Endothelial cell of umbilical vein (primary cell): ENCODE data around the gene CUL5. TPM values are rescaled to one million over a fixed set of nuclear protein-coding genes. Genes with fewer than 3 reads are reported as not detected.
A peak's percentile ranks its signal among the peaks of the same experiment; 100 is the strongest.

ENCODE experiments used
- BruUV-seq: library from RNA; stranded (reverse); fragments of 400-500 nt; replicated peaks from 2 replicates; lab custom pipeline; 2021; lab: Mats Ljungman, UMichigan
- CTCF ChIA-PET: fragments of 300-600, 350-600 bp; sonication (Branson Sonifier 250); formaldehyde crosslinking; loops from one replicate; lab custom pipeline; 2021; ENCODE audit warnings: antibody characterized with exemption, inconsistent platforms; lab: Charles Lee
- POLR2A ChIA-PET: fragments of 300-600, 350-600 bp; sonication (Branson Sonifier 250); formaldehyde crosslinking; loops from one replicate; lab custom pipeline; 2021; ENCODE audit warnings: antibody characterized with exemption, inconsistent platforms; lab: Charles Lee
- DNase-seq: peaks from one replicate; pipeline ENCODE4 v3.0.0-alpha.2; 2011; ENCODE audit warnings: low read depth, low spot score
- FAIRE-seq: peaks from 2 replicates; lab custom pipeline; 2011; peaks lifted over from hg19 to GRCh38; lab: Jason Lieb, UNC
- H2AFZ ChIP-seq: 2 replicates; pipeline ENCODE4 v1.6.0; 2012; ENCODE audit warnings: low read depth, low read length, control low read depth, inconsistent platforms
- H3K27ac ChIP-seq: 2 replicates; pipeline ENCODE4 v1.5.1; 2011; ENCODE audit warnings: low read depth, mild to moderate bottlenecking, control low read depth, low read length, moderate library complexity; ENCODE audit not compliant: insufficient read depth
- H3K27me3 ChIP-seq, 2 experiments: 2 replicates each; pipeline versions ENCODE4 v1.6.0 to v1.6.1; 2011; ENCODE audit warnings: low read length in 2 of 2, mixed read lengths in 1 of 2; ENCODE audit not compliant: control insufficient read depth in 2 of 2, insufficient read depth in 2 of 2
- H3K36me3 ChIP-seq, 2 experiments: 2 replicates in 1 of 2; 3 replicates in 1 of 2; pipeline ENCODE4 v1.5.1; 2011; ENCODE audit warnings: low read length in 2 of 2, mild to moderate bottlenecking in 1 of 2, moderate library complexity in 1 of 2; ENCODE audit not compliant: control insufficient read depth in 2 of 2, insufficient read depth in 2 of 2; ENCODE audit errors: extremely low read depth in 1 of 2
- H3K4me1 ChIP-seq: 3 replicates; pipeline ENCODE4 v1.5.1; 2011; ENCODE audit warnings: mild to moderate bottlenecking, low read length; ENCODE audit not compliant: control insufficient read depth, insufficient read depth; ENCODE audit errors: extremely low read depth
- H3K4me2 ChIP-seq: 2 replicates; pipeline ENCODE4 v1.6.1; 2011; ENCODE audit warnings: low read length, control low read depth, mixed read lengths; ENCODE audit not compliant: insufficient read depth
- H3K4me3 ChIP-seq, 3 experiments: fragments of 200-600 bp in 1 of 3; sonication (generic), shearing (Covaris generic) in 1 of 3; replicated peaks in 1 of 3; 2 replicates each; pipeline ENCODE4 v1.5.1; 2011 to 2016; ENCODE audit warnings: control low read depth in 3 of 3, low read length in 3 of 3, mild to moderate bottlenecking in 2 of 3, inconsistent platforms in 1 of 3, low read depth in 1 of 3, moderate library complexity in 1 of 3; ENCODE audit not compliant: insufficient read depth in 1 of 3
- H3K79me2 ChIP-seq: 2 replicates; pipeline ENCODE4 v1.6.0; 2012; ENCODE audit warnings: low read length, inconsistent platforms; ENCODE audit not compliant: control insufficient read depth, insufficient read depth
- H3K9ac ChIP-seq: replicated peaks from 2 replicates; pipeline ENCODE3; 2011; ENCODE audit warnings: low read length, control low read depth; ENCODE audit not compliant: insufficient read depth; ENCODE audit errors: extremely low read depth
- H3K9me1 ChIP-seq: replicated peaks from 3 replicates; pipeline ENCODE4 v1.6.0; 2011; ENCODE audit warnings: mild to moderate bottlenecking, low read length; ENCODE audit not compliant: control insufficient read depth, insufficient read depth; ENCODE audit errors: extremely low read depth
- H3K9me3 ChIP-seq: replicated peaks from 2 replicates; pipeline ENCODE4 v1.5.1; 2012; ENCODE audit warnings: low read length, inconsistent platforms; ENCODE audit not compliant: control insufficient read depth, insufficient read depth
- H4K20me1 ChIP-seq: replicated peaks from 2 replicates; pipeline ENCODE3; 2011; ENCODE audit warnings: mild to moderate bottlenecking, low read length; ENCODE audit not compliant: control insufficient read depth, insufficient read depth; ENCODE audit errors: extremely low read depth
- CTCF ChIP-seq, 2 donors: IDR thresholded peaks; 1 replicate in 1 of 2; 2 replicates in 1 of 2; pipeline ENCODE4 v1.5.1; 2011; ENCODE audit warnings: low read length in 2 of 2, mild to moderate bottlenecking in 2 of 2, moderate library complexity in 2 of 2, control low read depth in 1 of 2, inconsistent platforms in 1 of 2, low read depth in 1 of 2; ENCODE audit not compliant: insufficient read depth in 1 of 2; ENCODE audit errors: extremely low read depth in 1 of 2
- EZH2 ChIP-seq: IDR thresholded peaks from 2 replicates; pipeline ENCODE4 v1.6.1; 2012; ENCODE audit warnings: borderline replicate concordance, low read depth, mild to moderate bottlenecking, moderate library complexity, low read length, inconsistent platforms; ENCODE audit not compliant: severe bottlenecking
- FOS ChIP-seq: IDR thresholded peaks from 2 replicates; pipeline ENCODE4 v1.6.1; 2011; ENCODE audit warnings: mild to moderate bottlenecking, low read length, moderate library complexity, borderline replicate concordance; ENCODE audit not compliant: insufficient read depth
- GATA2 ChIP-seq: IDR thresholded peaks from 2 replicates; pipeline ENCODE4 v1.7.0; 2011; ENCODE audit warnings: low read depth, mild to moderate bottlenecking, moderate library complexity, mixed read lengths, low read length; ENCODE audit not compliant: insufficient read length, insufficient read depth
- MAX ChIP-seq: IDR thresholded peaks from 2 replicates; pipeline ENCODE4 v1.6.1; 2011; ENCODE audit not compliant: insufficient read depth, insufficient read length
- MYC ChIP-seq: IDR thresholded peaks from one replicate; pipeline ENCODE4 v1.6.1; 2011; ENCODE audit warnings: mild to moderate bottlenecking, low read depth, low read length
- POLR2A ChIP-seq: IDR thresholded peaks from 2 replicates; pipeline ENCODE4 v1.6.1; 2012; ENCODE audit warnings: low read depth, mild to moderate bottlenecking, control low read depth, low read length
- POLR2AphosphoS5 ChIP-seq: IDR thresholded peaks from 2 replicates; pipeline ENCODE4 v1.6.1; 2012; ENCODE audit warnings: low read depth, mild to moderate bottlenecking, control low read depth, low read length, moderate library complexity; ENCODE audit not compliant: insufficient read depth
- dilution Hi-C: fragments of 300-500 bp; cut with MboI; formaldehyde crosslinking; loops from one replicate; pipeline ENCODE4 v1.15.0; 2019; ENCODE audit warnings: low sequenced_read_pairs; ENCODE audit not compliant: extremely low pct_ligation_motif_present
- intact Hi-C: fragments of 100-400 bp; cut with micrococcal nuclease; formaldehyde crosslinking; loops from one replicate; pipeline ENCODE4 v1.10.0; 2022
- polyA plus RNA-seq, 4 experiments: library from polyadenylated mRNA; depleted of rRNA in 3 of 4; stranded (reverse) in 3 of 4; unstranded in 1 of 4; fragments of >200 nt; gene quantifications; 2 replicates each; pipeline versions ENCODE4 v1.2.1 to v1.2.3, GENCODE V29; 2011 to 2012; ENCODE audit warnings: missing spikeins in 1 of 4
- total RNA-seq: library from RNA; stranded (reverse); gene quantifications from 2 replicates; pipeline ENCODE4 v1.2.3, GENCODE V29; 2021

Gene CUL5
- total and polyA plus RNA-seq, 2 donors (not counting 3 experiments of a cell fraction or from before 2014, with no cell fraction given): 9.9 to 36.6 TPM

- no peaks in the 10 kb centered on the region for H3K79me2 ChIP-seq
- no peaks in the 10 kb centered on the region for H4K20me1 ChIP-seq
- no peak overlapping the region for H2AFZ ChIP-seq
- BruUV-seq: no TSS peak
- FAIRE-seq (peak; percentile 80), DNase-seq (peak; percentile 93)
- intact Hi-C loops: loop anchor here (10.0 kb wide), 1 partner anchor 1579 kb away; no protein-coding TSS in a partner anchor
- H3K4me1 ChIP-seq: no peaks in the 10 kb centered on the region
- ChIA-PET POLR2A (no interaction called here), CTCF (interaction anchor here (0.9 to 1.0 kb wide), 2 partner anchors 15 to 533 kb away, joined by 3 to 5 read pairs; no protein-coding TSS in a partner anchor)
- no peak overlapping the region for H3K9ac ChIP-seq
- H3K4me3 ChIP-seq: no peak overlapping the region
- H3K36me3 ChIP-seq: no peaks in the 10 kb centered on the region
- H3K27me3 ChIP-seq: no peaks in the 10 kb centered on the region
- TF ChIP-seq POLR2AphosphoS5: peak; percentile 15
- no peak for TF ChIP-seq MYC
- H3K27ac ChIP-seq: no peak overlapping the region
- H3K4me2 ChIP-seq: no peak overlapping the region
- dilution Hi-C loops: no loop called here
- no peaks in the 10 kb centered on the region for H3K9me3 ChIP-seq
- no peaks in the 10 kb centered on the region for H3K9me1 ChIP-seq
These were observed 106.9 kb downstream of the CUL5 start for GRCh38 chr11:108115500-108116140.

- FAIRE-seq: peak; percentile 80
- TF ChIP-seq CTCF (IDR thresholded peaks at IDR 0.05; ENCODE audit: extremely low read depth in 1 of 2, insufficient read depth in 1 of 2, low read depth in 1 of 2, low read length in 2 of 2): peak; percentile 27 to 45
- TF ChIP-seq POLR2AphosphoS5: no peak
- TF ChIP-seq FOS: no peak
- no peak for TF ChIP-seq POLR2A
- TF ChIP-seq MAX: no peak
- TF ChIP-seq GATA2: no peak
- no peak for TF ChIP-seq EZH2
- no peaks in the 10 kb centered on the region for H4K20me1 ChIP-seq
- BruUV-seq: no TSS peak
- intact Hi-C loops: loop anchor here (1.0 to 10.0 kb wide), 2 partner anchors 530 to 1577 kb away; no protein-coding TSS in a partner anchor
- no peak overlapping the region for H3K27ac ChIP-seq
- peak; percentile 64 for DNase-seq
- peaks cover 7% of the 10 kb centered on the region for H3K79me2 ChIP-seq
- H3K9me1 ChIP-seq: no peaks in the 10 kb centered on the region
- dilution Hi-C loops: no loop called here
- no peak overlapping the region for H2AFZ ChIP-seq
- POLR2A ChIA-PET: interaction anchor here (0.6 kb wide), 1 partner anchor 248 kb away, joined by 3 read pairs; no protein-coding TSS in a partner anchor
- no peak overlapping the region for H3K4me3 ChIP-seq
- H3K36me3 ChIP-seq: no peaks in the 10 kb centered on the region
- H3K9me3 ChIP-seq: no peaks in the 10 kb centered on the region
- no peaks in the 10 kb centered on the region for H3K27me3 ChIP-seq
- CTCF ChIA-PET: interaction anchor here (0.6 to 4.5 kb wide), 39 partner anchors 9 to 1579 kb away, joined by 3 to 144 read pairs (median 4); partner anchors contain the start of genes ATM, C11orf65, CUL5 and DDX10
- H3K4me2 ChIP-seq: no peak overlapping the region
- peaks cover 7% of the 10 kb centered on the region for H3K4me1 ChIP-seq
- no peak overlapping the region for H3K9ac ChIP-seq
These were observed 109.2 kb downstream of the CUL5 start for GRCh38 chr11:108117746-108118371.
